ENCODE data around the gene SLC2A3.
"Not testable (repeated sequence)": the region's sequence is repeated elsewhere in the genome, so short reads cannot be mapped to it uniquely, and the experiment has no call there.

The SLC2A3 gene

DNA sequence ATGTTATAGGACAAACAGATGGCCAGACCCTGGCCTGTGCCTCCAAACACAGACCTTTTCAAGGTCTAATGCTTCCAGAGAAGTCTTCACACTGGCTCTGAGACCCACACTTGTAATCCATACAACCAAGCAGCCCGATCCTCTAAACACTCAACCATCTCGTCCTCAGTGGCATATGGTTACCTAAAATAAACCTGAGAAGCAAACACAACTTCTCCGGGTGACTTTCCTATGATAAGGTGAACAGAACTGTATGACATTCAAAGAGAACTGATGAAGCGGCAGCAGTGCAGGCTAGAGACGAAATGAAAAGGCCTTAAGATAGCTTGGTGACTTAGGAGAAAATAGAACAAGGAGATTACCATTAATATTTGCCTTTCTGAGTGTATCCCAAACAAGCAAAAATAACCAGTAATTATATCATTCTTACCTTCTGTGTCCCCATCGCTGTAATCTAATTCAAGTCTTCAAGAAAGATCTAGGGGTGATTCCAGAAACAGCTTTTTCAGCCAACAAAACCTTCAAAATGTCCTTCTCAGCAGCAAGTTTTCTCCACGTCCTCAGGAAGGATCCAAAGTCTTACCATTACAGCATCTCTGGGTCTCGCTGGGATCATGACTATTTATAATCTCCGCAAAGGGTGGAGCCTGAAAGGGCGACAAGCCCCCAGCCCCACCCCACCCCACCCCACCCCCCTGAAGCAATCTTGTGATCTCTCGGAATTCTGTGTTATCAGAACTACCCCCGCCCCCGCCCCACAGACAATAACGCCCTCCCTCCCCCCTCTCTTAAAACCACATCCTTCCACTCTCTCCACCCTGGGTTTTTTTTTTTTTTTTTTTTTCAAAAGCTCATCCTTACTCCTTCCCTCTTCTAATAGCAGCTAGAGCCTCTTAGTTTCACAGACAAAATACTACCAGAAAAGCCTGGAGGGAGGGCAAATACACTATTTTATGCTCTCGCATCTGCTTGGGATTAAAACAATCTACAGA, at the start of gene SLC2A3:
TSS of gene SLC2A3 (minus strand) at position 598 of the 992 bp plus-strand sequence. CDS start at position 445, 153 bp downstream.
- DNase-seq: peak in 46 of 56 donors; percentile 2 to 75 (median 34)

DNA sequence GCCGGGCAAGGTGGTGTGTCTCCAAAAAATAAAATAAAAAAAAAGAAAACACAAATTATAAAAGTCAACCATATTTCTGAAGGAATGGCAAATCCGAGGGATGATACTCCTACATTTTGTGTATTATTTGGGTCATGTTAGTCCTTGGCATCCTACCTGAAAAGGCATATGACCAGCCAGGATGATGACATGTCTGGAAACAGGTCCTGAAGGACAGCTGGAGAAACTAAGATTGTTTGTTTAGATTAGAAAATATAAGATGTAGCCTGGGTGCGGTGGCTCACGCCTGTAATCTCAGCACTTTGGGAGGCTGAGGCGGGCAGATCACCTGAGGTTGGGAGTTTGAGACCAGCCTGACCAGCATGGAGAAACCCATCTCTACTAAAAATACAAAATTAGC, 48.9 kb upstream of the SLC2A3 start:
- no peak for DNase-seq

DNA sequence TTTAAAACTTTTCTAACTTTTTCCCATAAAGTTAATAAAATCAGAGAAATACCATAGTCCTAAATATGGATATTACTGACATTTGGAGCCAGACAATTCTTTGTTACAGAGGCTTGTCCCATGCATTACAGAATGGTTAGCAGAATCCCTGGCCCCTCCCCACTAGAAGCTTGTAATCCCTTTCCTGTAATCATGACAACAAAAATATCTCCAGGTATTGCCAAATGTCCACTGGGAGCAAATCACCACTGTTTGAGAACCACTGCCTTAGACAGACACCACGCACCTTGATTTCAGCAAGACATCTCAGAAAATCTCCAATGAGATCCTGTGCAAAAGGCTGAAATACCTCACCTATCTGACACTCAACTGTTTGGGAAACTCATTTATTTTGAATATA, 47.5 kb upstream of the SLC2A3 start:
- not testable (repeated sequence) for DNase-seq

GRCh38 chr12:7983019-7983418, 47.0 kb upstream of the SLC2A3 start:
- DNase-seq: not testable (repeated sequence)

DNA sequence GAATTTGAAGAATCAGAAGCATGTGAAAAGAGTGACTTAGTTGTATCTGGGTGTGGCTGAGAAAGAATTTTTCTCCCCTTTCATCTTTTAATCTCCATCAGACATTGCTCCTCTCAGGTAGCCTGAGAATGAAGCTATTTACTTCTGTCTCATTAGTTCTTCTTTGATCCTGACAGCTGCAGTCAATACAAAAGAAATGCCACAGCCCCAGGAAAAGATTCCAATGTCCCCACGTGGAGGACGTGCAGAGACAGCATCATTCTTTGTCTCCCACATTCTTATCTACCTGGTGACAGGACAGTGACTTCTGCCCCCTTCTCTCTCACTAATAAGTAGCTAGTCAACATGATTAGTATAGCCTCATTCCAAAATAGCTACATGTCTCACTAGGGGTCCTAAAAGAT, 46.3 kb upstream of the SLC2A3 start:
- not testable (repeated sequence) for DNase-seq

- DNase-seq: no peak
These were observed 45.5 kb upstream of the SLC2A3 start for GRCh38 chr12:7981446-7981845.

- not testable (repeated sequence) for DNase-seq
These were observed 41.6 kb upstream of the SLC2A3 start for GRCh38 chr12:7977351-7978124.

DNA sequence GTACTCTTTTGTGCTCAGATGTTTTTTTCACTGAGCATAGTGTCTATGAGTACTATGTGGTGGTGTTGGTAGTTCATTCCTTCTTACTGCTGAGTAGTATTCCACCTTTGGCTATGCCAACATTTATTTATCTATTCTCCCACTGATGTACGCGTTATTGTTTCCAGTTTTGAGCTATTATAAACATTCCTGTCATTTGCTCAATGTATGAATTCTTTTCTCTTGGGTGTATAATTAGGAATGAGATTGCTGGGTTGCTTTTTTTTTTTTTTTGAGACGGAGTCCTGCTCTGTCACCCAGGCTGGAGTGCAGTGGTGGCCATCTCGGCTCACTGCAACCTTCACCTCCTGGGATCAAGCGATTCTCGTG, 37.5 kb upstream of the SLC2A3 start:
- no peak for DNase-seq

DNA sequence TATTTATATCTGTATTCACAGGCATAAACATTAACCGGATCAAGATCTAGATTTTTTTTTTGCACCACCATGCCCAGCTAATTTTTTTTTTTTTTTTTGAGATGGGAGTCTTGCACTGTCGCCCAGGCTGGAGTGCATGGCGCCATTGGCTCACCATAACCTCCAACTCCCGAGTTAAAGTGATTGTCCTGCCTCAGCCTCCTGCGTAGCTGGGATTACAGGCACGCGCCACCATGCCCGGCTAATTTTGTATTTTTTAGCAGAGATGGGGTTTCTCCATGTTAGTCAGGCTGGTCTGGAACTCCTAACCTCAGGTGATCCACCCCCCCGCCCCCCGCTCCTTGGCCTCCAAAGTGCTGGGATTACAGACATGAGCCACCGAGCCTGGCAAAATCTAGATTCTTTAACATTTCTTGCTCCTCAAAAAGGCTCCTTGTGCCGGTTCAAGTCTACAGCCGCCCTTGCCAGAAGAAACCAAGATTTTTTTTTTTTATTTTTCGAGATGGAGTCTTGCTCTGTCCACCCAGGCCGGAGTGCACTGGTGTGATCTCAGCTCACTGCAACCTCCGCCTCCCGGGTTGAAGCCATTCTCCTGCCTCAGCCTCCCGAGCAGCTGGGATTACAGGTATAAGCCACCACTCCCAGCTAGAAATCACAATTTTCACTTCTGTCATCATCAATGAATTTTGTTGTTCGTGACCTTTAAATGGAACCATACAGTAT, 36.9 kb upstream of the SLC2A3 start:
- no peak for DNase-seq

DNA sequence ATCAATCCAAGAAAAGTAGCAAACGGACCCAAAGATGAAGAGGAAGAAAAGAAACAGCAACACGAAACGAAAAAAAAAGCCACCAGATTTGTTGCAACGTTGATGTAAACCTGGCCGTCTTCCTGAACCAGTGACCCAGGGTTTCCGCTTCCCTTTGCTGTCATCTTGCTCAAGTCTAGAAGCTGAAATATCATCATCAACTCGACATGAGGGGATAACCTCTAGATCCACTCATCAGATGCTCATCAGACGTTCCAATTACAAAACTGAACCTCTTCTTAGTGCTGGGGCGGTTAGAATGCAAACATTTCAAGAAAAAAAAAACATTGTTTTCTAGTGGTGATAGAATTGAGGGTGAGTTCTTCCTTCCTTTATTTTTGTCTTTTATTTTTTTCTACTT, 36.3 kb upstream of the SLC2A3 start:
- not testable (repeated sequence) for DNase-seq

DNA sequence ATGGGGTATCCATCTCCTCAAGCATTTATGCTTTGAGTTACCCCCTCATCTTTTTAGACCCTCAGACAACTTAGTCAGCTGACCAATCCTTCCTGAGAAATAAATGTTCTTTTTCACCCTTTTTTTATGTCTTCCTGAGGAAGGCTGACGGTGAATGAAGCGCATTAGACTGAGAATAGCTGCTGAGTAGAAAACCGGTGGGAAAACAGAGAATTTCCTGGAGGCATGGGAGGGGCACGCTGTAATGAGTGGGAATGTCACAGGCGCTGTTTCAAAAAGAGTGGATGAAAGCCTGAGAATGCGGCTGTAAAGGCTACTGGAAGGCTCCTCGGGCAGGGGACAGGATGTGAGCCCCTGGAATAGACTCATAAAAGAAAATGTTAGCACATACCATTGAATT, 35.8 kb upstream of the SLC2A3 start:
- not testable (repeated sequence) for DNase-seq

DNA sequence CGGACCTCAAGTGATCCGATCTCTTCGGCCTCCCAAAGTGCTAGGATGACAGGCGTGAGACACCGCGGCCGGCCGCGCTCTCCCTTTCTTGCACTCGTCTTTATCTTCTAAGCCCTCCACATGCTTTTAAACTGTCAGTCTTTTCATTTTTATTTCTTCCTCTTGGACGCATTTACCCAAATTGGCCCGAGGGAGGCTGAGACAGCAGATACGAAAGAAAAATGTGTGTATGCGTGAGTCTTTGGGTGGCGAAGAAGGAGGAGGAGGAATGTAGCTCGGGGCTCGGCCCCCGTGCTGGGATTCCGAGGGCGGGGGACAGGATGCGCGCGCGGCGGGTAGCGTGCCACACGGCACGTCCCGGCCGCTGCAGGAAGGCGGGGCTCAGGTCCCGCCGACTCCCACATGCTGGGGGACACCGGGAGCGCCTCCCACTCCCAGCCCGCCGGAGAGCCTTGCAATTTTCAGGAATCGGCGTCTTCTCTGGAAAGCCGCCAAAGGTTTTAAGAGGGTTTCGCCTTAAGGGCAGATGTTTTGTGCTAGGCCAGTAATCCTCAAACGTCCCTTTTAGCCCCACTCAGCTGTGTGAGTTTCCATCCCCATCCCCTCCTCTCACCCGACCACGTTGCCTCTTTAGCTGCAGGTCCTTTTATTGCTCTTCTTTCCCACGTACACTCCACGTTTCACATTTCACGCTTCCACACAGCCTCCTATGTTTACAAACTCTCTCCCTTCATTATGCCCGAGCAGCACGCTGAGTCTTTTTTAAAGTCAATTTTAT, 34.7 kb upstream of the SLC2A3 start:
- peak in 54 of 56 donors; percentile 5 to 85 (median 52) for DNase-seq

DNA sequence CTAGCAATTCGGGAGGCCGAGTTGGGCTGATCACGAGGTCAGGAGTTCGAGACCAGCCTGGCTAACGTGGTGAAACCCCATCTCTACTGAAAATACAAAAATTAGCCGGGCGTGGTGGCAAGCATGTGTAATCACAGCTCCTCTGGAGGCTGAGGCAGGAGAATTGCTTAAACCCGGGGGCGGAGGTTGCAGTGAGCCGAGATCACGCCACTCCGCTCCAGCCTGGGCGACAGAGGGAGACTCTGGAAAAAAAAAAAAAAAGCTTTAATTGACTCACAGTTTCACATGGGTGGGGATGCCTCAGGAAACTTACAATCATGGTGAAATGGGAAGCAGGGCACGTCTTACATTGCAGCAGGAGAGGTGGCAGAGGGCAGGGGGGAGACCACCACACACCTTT, 30.6 kb upstream of the SLC2A3 start:
- DNase-seq: no peak

DNA sequence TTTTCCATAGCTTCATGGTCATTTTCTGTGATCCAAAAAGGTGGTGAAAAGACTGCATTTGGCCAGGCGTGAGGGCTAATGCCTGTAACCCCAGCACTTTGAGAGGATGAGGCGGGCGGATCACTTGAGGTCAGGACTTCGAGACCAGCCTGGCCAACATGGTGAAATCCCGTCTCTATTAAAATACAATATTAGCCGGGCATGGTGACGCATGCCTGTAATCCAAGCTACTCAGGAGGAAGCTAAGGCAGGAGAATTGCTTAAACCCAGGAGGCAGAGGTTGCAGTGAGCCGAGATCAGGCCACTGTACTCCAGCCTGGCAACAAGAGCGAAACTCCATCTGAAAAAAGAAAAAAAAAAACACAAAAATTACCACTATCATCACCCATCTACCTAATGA, 28.7 kb upstream of the SLC2A3 start:
- DNase-seq: not testable (repeated sequence)

GRCh38 chr12:7961395-7962178, 25.6 kb upstream of the SLC2A3 start:
- DNase-seq: no peak

DNA sequence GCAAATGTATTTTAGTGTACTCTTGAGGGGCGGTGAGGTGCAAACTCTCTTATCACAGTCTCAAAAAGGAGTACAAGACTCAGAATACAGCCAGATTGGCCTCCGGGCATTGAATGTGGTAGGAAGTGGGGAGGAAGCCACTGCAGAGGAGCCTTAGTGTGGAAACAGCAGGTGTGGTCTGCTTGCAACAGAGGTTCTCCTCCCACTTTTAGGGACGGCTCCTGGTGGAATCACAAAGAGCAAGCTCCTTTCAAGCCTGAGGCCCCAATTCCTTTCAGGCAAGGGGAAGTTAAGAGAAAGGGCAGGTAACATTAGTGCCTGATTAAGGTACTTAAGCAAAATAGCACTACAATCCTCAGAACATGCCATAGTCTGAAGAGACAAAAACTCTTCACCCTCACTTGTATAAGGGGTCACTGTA, 23.7 kb upstream of the SLC2A3 start:
- no peak for DNase-seq

DNA sequence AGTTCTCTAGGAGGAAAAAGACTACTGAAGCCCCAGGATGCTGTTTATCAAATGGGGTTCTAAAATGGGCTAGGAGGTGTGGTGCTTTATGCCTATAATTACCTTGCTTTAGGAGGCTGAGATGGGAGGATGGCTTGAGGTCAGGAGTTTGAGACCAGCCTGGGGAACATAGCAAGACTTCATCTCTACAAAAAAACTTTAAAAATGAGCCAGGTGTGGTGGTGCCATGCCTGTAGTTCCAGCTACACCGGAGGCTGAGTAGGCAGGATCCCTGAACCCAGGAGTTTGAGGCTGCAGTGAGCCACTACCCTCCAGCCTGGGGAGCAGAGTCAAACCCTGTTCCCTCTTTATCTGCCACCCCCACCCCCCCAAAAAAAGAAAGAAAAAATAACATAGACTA, 23.3 kb upstream of the SLC2A3 start:
- no peak for DNase-seq

DNA sequence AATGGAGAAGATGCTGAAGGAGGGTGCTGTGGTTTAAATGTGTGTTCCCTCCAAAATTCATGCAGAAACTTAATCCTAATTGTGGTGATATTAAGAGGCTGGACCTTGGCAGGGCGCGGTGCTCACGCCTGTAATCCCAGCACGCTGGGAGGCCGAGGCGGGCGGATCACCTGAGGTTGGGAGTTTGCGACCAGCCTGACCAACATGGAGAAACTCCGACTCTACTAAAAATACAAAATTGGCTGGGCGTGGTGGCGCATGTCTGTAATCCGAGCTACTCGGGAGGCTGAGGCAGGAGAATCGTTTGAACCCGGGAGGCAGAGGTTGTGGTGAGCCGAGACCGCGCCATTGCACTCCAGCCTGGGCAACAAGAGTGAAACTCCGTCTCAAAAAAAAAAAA, 18.9 kb upstream of the SLC2A3 start:
- DNase-seq: not testable (repeated sequence)

GRCh38 chr12:7954418-7954817, 18.4 kb upstream of the SLC2A3 start:
- DNase-seq: not testable (repeated sequence)

DNA sequence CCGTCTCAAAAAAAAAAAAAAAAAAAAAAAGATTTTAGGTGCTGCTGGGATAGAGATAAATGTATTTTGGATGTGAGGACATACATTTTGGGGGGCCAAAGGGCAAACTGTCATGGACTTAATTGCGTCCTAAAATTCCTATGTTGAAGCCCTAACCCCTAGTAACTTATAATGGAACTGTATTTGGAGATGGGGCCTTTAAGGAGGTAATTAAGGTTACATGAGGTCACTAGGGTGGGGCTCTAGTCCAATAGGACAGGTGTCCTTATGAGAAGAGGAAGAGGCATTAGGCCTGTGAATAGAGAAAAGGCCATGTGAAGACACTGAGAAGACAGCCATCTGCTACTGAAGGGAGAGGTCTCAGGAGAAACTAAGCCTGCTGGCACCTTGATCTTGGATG, 17.9 kb upstream of the SLC2A3 start:
- DNase-seq: not testable (repeated sequence)

Data from nucleus accumbens (tissue), 56 donors.